ENCODE data around the gene PDK2.

PDK2 gene

GRCh38 chr17:50117202-50118051 is 22.3 kb downstream of the PDK2 start:
- DNase-seq (ENCODE audit: low read depth, low spot score), result no peak

- DNase-seq (ENCODE audit: low read depth, low spot score), result no peak
Measured at GRCh38 chr17:50118076-50118827, 23.1 kb downstream of the PDK2 start.

- DNase-seq (ENCODE audit: low read depth, low spot score), result no peak
Measured at GRCh38 chr17:50118828-50119218, 23.7 kb downstream of the PDK2 start.

- no peak for DNase-seq (ENCODE audit: low read depth, low spot score)
Measured at GRCh38 chr17:50120475-50121253, 25.5 kb downstream of the PDK2 start.

GRCh38 chr17:50122945-50123344 is 27.8 kb downstream of the PDK2 start:
- no peak for DNase-seq (ENCODE audit: low read depth, low spot score)

- no peak for DNase-seq (ENCODE audit: low read depth, low spot score)
Measured at GRCh38 chr17:50123649-50124349, 28.6 kb downstream of the PDK2 start.

GRCh38 chr17:50125420-50125997 is 30.4 kb downstream of the PDK2 start:
- DNase-seq (ENCODE audit: low read depth, low spot score), result no peak

GRCh38 chr17:50127697-50128361 is 32.7 kb downstream of the PDK2 start:
- DNase-seq (ENCODE audit: low read depth, low spot score), result no peak

GRCh38 chr17:50128441-50129352 is 33.5 kb downstream of the PDK2 start:
- DNase-seq (ENCODE audit: low read depth, low spot score), result no peak

GRCh38 chr17:50129353-50129727 is 34.2 kb downstream of the PDK2 start:
- DNase-seq (ENCODE audit: low read depth, low spot score), result no peak

GRCh38 chr17:50129728-50130558 is 34.8 kb downstream of the PDK2 start, which contains the start of gene SAMD14:
SAMD14 (minus strand) TSS chr17:50130160; CDS start chr17:50124959, 5,201 bp downstream.
- DNase-seq (ENCODE audit: low read depth, low spot score), result no peak

GRCh38 chr17:50130559-50131305 is 35.6 kb downstream of the PDK2 start:
- DNase-seq (ENCODE audit: low read depth, low spot score), result no peak

- DNase-seq (ENCODE audit: low read depth, low spot score), result no peak
Measured at GRCh38 chr17:50132104-50132794, 37.1 kb downstream of the PDK2 start.

GRCh38 chr17:50133028-50133768 is 38.0 kb downstream of the PDK2 start:
- no peak for DNase-seq (ENCODE audit: low read depth, low spot score)

- no peak for DNase-seq (ENCODE audit: low read depth, low spot score)
Measured at GRCh38 chr17:50133769-50134099, 38.6 kb downstream of the PDK2 start.

GRCh38 chr17:50134206-50135110 is 39.3 kb downstream of the PDK2 start:
- DNase-seq (ENCODE audit: low read depth, low spot score), result no peak

Measured in smooth muscle cell of the brain vasculature (primary cell).